ENCODE data around the gene SGMS1.
A peak's percentile ranks its signal among the peaks of the same experiment; 100 is the strongest.
"Not testable (repeated sequence)": the region's sequence is repeated elsewhere in the genome, so short reads cannot be mapped to it uniquely, and the experiment has no call there.

SGMS1 gene

GRCh38 chr10:50554376-50554994 lies 69.3 kb downstream of the SGMS1 start:
- no peak for DNase-seq

- DNase-seq, result no peak
Measured at GRCh38 chr10:50552771-50553535, 70.8 kb downstream of the SGMS1 start.

- no peak for DNase-seq
Measured at GRCh38 chr10:50552308-50552707, 71.4 kb downstream of the SGMS1 start.

GRCh38 chr10:50551894-50552293 lies 71.9 kb downstream of the SGMS1 start:
- no peak for DNase-seq

GRCh38 chr10:50550291-50550839 lies 73.4 kb downstream of the SGMS1 start:
- DNase-seq, result peak in 1 of 2 experiments; percentile 67

GRCh38 chr10:50549186-50549585 lies 74.6 kb downstream of the SGMS1 start:
- DNase-seq, result not testable (repeated sequence)

- DNase-seq, result not testable (repeated sequence)
Measured at GRCh38 chr10:50548481-50548880, 75.3 kb downstream of the SGMS1 start.

- DNase-seq, result not testable (repeated sequence)
Measured at GRCh38 chr10:50546287-50546686, 77.5 kb downstream of the SGMS1 start.

- no peak for DNase-seq
Measured at GRCh38 chr10:50545846-50546245, 77.9 kb downstream of the SGMS1 start.

GRCh38 chr10:50544857-50545429 lies 78.8 kb downstream of the SGMS1 start:
- no peak for DNase-seq

- peak in 1 of 2 experiments; percentile 34 for DNase-seq
Measured at GRCh38 chr10:50544095-50544856, 79.5 kb downstream of the SGMS1 start.

GRCh38 chr10:50542871-50543270 lies 80.9 kb downstream of the SGMS1 start:
- no peak for DNase-seq

GRCh38 chr10:50541921-50542320 lies 81.8 kb downstream of the SGMS1 start:
- DNase-seq, result no peak

GRCh38 chr10:50541317-50541716 lies 82.4 kb downstream of the SGMS1 start:
- DNase-seq, result no peak

- DNase-seq, result no peak
Measured at GRCh38 chr10:50540826-50541122, 83.0 kb downstream of the SGMS1 start.

- no peak for DNase-seq
Measured at GRCh38 chr10:50540069-50540825, 83.5 kb downstream of the SGMS1 start.

GRCh38 chr10:50538555-50539398 lies 85.0 kb downstream of the SGMS1 start:
- DNase-seq, result no peak

- no peak for DNase-seq
Measured at GRCh38 chr10:50536617-50537240, 87.0 kb downstream of the SGMS1 start.

- DNase-seq, result not testable (repeated sequence)
Measured at GRCh38 chr10:50534748-50535376, 88.9 kb downstream of the SGMS1 start.

GRCh38 chr10:50533296-50533695 lies 90.5 kb downstream of the SGMS1 start:
- DNase-seq, result no peak
